Stimulated activated naive B cell treated with anti-CD40 and anti-IgM and Interleukin-4, amounts not matched to agents 10 μg/mL and 1 μg/mL and 100 μg/mL, for 72 hours (primary cell): ENCODE data around the gene CANX.

Experiments used
- ATAC-seq, 2 donors: fragments of 150-1000 bp; cut with Tn5 transposase; replicated peaks; 2 replicates each; pipeline ENCODE4 v1.10.0; 2021; ENCODE audit warnings: moderate library complexity in 1 of 2
- DNase-seq: peaks from one replicate; pipeline ENCODE4 v3.0.0; 2021
- H3K27ac Mint-ChIP-seq: one replicate; pipeline ENCODE4 v1.8.0; 2022; ENCODE audit warnings: mild to moderate bottlenecking, mixed read lengths
- H3K27me3 Mint-ChIP-seq, 2 donors: one replicate each; pipeline ENCODE4 v1.8.0; 2022; ENCODE audit warnings: mixed read lengths in 2 of 2
- H3K36me3 Mint-ChIP-seq, 2 donors: one replicate each; pipeline ENCODE4 v1.8.0; 2022; ENCODE audit warnings: mixed read lengths in 2 of 2, mild to moderate bottlenecking in 1 of 2
- H3K4me1 Mint-ChIP-seq, 2 donors: one replicate each; pipeline ENCODE4 v1.8.0; 2022; ENCODE audit warnings: mixed read lengths in 2 of 2, mild to moderate bottlenecking in 1 of 2
- H3K4me3 Mint-ChIP-seq, 2 donors: one replicate each; pipeline ENCODE4 v1.8.0; 2022; ENCODE audit warnings: mild to moderate bottlenecking in 2 of 2, mixed read lengths in 2 of 2, moderate library complexity in 1 of 2
- H3K9me3 Mint-ChIP-seq, 2 donors: one replicate each; pipeline ENCODE4 v1.8.0; 2022; ENCODE audit warnings: mixed read lengths in 2 of 2, mild to moderate bottlenecking in 1 of 2

Gene CANX

GRCh38 chr5:179768326-179769085 is 69.7 kb downstream of the CANX start:
- Mint-ChIP-seq H3K27me3 (no peaks in the 10 kb centered on the region), H3K27ac (peak overlapping the region; percentile 71), H3K4me1 (peaks cover 4 to 25% of the 10 kb centered on the region in 2 donors), H3K4me3 (no peak overlapping the region), H3K9me3 (no peaks in the 10 kb centered on the region), H3K36me3 (peaks cover 36 to 50% of the 10 kb centered on the region in 2 donors)
- DNase-seq (no peak), ATAC-seq (no peak)

- Mint-ChIP-seq H3K4me3 (no peak overlapping the region), H3K4me1 (peaks cover 2 to 17% of the 10 kb centered on the region in 2 donors), H3K9me3 (no peaks in the 10 kb centered on the region), H3K36me3 (peaks cover 41 to 56% of the 10 kb centered on the region in 2 donors), H3K27ac (no peak overlapping the region), H3K27me3 (no peaks in the 10 kb centered on the region)
- DNase-seq (no peak), ATAC-seq (no peak)
Observed at GRCh38 chr5:179769271-179769670, 70.5 kb downstream of the CANX start.

DNA sequence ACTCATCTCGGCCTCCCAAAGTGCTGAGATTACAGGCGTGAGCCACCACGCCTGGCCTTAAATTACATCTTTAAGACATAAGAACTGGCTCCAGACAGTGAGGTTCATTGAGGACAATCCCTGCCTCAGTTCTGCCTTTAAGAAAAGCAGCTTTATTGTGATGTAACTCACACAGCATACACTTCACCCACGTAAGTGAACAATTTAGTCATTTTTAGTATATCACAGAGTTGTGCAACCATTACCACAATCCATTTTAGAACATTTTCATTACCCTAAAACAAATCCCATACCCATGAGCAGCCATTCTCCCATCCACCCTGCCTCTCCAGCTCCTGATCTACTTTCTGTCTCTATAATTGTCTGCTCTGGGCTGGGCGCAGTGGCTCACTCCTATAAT is 71.0 kb downstream of the CANX start:
- ATAC-seq, result no peak
- Mint-ChIP-seq H3K9me3 (no peaks in the 10 kb centered on the region), H3K27me3 (no peaks in the 10 kb centered on the region), H3K4me3 (no peak overlapping the region), H3K36me3 (peaks cover 44 to 60% of the 10 kb centered on the region in 2 donors), H3K4me1 (peaks cover 2 to 16% of the 10 kb centered on the region in 2 donors), H3K27ac (peak overlapping the region; percentile 27)
- no peak for DNase-seq

DNA sequence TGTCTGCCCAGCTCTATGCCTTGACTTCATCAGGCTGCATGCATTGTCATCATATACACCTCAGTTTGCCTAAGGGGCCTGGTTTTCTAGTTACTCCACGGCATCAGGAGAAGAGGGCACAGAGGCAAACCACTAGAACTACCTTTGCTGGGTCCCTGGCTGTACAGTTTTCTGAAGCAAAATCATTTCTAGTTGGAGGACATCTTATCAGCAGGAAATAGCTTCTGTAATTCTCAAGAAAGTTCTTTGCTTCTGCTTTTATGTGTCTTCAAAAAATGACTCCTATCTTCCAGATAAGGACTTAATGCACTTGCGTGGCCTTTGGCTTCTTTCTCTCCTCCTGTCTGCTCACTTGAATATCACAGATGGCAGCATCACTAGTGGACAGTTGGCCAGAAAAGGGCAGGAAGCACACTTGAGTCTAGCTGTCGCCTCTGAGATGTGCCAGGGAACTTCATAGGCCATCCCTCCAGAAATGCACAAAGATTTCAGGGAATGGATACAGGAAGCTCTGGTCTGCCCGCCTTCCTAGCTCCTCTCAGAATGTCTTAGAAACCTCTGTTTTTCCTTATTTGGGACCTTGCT is 72.6 kb downstream of the CANX start:
- Mint-ChIP-seq H3K36me3 (peaks cover 38 to 60% of the 10 kb centered on the region in 2 donors), H3K27ac (no peak overlapping the region), H3K27me3 (no peaks in the 10 kb centered on the region), H3K9me3 (no peaks in the 10 kb centered on the region), H3K4me1 (peaks cover 2 to 5% of the 10 kb centered on the region in 2 donors), H3K4me3 (no peak overlapping the region)
- ATAC-seq, result no peak
- no peak for DNase-seq

GRCh38 chr5:179772351-179772750 is 73.6 kb downstream of the CANX start:
- Mint-ChIP-seq H3K4me3 (no peak overlapping the region), H3K4me1 (peaks cover 2 to 4% of the 10 kb centered on the region in 2 donors), H3K9me3 (no peaks in the 10 kb centered on the region), H3K36me3 (peaks cover 40 to 65% of the 10 kb centered on the region in 2 donors), H3K27me3 (no peaks in the 10 kb centered on the region), H3K27ac (no peak overlapping the region)
- DNase-seq (no peak), ATAC-seq (no peak)

DNA sequence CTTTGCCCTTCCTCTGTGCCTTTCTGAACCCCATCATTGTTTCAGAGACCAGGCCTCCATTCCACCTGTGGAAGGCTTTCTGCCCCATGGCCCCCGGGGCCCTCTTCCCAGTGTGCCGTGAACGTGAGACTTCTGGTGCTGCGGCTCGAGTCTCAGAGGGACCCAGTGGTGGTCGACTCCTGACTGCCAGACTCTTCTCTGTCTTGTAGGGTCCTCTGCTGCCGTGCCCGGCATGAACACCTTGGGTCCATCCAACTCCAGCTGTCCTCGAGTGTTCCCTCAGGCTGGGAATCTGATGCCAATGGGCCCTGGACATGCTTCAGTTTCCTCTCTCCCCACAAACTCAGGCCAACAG is 74.9 kb downstream of the CANX start:
- Mint-ChIP-seq H3K4me1 (peaks cover 2 to 6% of the 10 kb centered on the region in 2 donors), H3K27me3 (no peaks in the 10 kb centered on the region), H3K4me3 (no peak overlapping the region), H3K27ac (no peak overlapping the region), H3K36me3 (peaks cover 50 to 76% of the 10 kb centered on the region in 2 donors), H3K9me3 (no peaks in the 10 kb centered on the region)
- no peak for DNase-seq
- no peak for ATAC-seq

GRCh38 chr5:179774442-179774841 is 75.7 kb downstream of the CANX start:
- no peak for ATAC-seq
- no peak overlapping the region for H3K27ac Mint-ChIP-seq
- no peaks in the 10 kb centered on the region for H3K27me3 Mint-ChIP-seq
- DNase-seq, result no peak
- no peaks in the 10 kb centered on the region for H3K9me3 Mint-ChIP-seq
- H3K4me3 Mint-ChIP-seq, result no peak overlapping the region
- peaks cover 54 to 75% of the 10 kb centered on the region in 2 donors for H3K36me3 Mint-ChIP-seq
- H3K4me1 Mint-ChIP-seq, result peaks cover 0 to 6% of the 10 kb centered on the region in 2 donors

DNA sequence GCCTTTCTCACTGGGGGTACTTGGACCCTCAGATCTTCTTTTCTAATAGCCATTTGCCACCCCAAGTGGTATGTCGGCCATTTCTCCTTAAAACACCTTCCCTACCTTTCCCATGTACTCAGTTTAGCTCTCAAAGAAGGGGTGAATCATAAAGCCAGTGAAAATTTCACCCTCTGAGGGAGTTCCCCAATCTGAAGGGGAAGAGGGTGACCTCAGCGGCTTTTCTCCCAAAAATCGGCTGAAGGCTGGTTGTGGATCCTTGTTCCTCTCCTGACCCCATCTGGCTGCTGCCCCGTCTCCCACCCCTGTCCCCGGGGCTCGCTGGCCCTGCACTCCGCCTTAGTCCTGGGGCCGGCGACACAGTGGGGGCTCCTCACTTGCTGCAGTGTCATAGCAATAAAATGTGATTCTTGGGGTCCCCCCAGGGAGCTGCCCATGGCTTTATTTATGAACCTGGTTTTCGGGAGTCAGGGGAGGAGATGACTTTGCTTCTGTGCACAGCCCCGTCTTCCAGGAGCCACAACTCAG is 77.7 kb downstream of the CANX start:
- H3K27me3 Mint-ChIP-seq, result no peaks in the 10 kb centered on the region
- H3K36me3 Mint-ChIP-seq, result peaks cover 56 to 76% of the 10 kb centered on the region in 2 donors
- no peak for DNase-seq
- no peaks in the 10 kb centered on the region for H3K9me3 Mint-ChIP-seq
- no peak overlapping the region for H3K27ac Mint-ChIP-seq
- ATAC-seq, result no peak
- no peak overlapping the region for H3K4me3 Mint-ChIP-seq
- H3K4me1 Mint-ChIP-seq, result peaks cover 0 to 6% of the 10 kb centered on the region in 2 donors

DNA sequence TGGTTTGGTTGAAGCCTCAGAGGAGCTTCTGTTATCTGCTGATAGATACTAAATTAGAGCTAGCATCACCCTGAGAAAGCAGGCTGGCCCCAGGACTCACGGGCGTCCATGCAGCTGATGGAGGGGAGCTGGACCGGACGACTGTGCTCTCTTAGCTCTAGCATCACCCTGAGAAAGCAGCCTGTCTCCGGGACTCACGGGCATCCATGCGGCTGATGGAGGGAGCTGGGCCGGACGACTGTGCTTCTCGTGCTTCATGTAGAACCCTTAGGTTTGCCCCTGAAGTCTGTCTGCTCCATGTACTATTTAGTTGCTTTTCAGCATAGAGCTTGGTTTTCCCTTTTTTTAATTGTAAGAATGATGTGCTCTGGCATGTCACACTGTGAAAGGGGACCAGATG is 78.7 kb downstream of the CANX start:
- DNase-seq (no peak), ATAC-seq (no peak)
- Mint-ChIP-seq H3K9me3 (no peaks in the 10 kb centered on the region), H3K4me3 (no peak overlapping the region), H3K4me1 (peaks cover 0 to 6% of the 10 kb centered on the region in 2 donors), H3K27me3 (no peaks in the 10 kb centered on the region), H3K36me3 (peaks cover 54 to 75% of the 10 kb centered on the region in 2 donors), H3K27ac (no peak overlapping the region)

DNA sequence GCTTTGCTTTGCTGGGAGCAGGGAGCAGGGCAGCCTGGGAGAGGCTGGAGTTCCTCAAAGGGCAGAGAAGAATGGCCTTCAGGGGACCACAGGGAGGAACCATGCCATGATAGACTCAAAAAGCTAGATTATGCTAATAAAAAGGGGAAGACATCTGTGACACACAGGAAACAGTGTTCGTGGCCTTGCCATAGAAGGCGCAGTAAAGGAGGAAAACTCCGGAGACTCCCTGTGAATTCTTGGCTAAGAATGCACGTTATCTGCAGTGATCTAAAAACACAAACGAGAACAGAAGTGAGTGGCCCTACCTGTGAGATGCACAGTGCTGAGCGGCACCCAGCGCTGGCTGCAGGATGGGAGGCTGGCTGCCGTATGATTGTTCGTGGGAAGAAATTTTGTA is 79.1 kb downstream of the CANX start:
- H3K36me3 Mint-ChIP-seq, result peaks cover 50 to 74% of the 10 kb centered on the region in 2 donors
- no peaks in the 10 kb centered on the region for H3K27me3 Mint-ChIP-seq
- no peak overlapping the region for H3K4me3 Mint-ChIP-seq
- ATAC-seq, result no peak
- peaks cover 0 to 6% of the 10 kb centered on the region in 2 donors for H3K4me1 Mint-ChIP-seq
- no peak for DNase-seq
- H3K27ac Mint-ChIP-seq, result no peak overlapping the region
- no peaks in the 10 kb centered on the region for H3K9me3 Mint-ChIP-seq

DNA sequence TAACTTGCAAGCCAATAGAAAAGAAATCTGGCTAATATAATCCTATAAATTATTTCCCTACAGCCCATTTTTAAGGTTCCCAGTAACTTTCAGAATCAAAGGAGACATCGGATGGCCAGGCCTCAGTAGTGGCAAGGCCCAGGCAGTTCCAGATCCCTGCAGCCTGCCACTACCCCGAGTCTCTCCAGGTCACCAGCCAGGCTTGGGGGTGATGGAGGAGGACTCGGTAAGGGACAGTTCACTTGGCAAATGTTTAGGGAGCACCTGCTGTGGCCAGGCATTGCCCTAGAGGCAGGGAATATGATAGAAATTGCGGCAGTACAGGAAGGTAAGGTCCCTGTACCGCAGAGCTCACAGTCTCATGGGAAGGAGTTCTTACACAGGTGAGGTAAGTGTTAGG is 79.8 kb downstream of the CANX start:
- no peak for DNase-seq
- no peaks in the 10 kb centered on the region for H3K9me3 Mint-ChIP-seq
- peaks cover 45 to 69% of the 10 kb centered on the region in 2 donors for H3K36me3 Mint-ChIP-seq
- no peak overlapping the region for H3K27ac Mint-ChIP-seq
- peaks cover 0 to 6% of the 10 kb centered on the region in 2 donors for H3K4me1 Mint-ChIP-seq
- no peak for ATAC-seq
- no peaks in the 10 kb centered on the region for H3K27me3 Mint-ChIP-seq
- H3K4me3 Mint-ChIP-seq, result no peak overlapping the region

- H3K4me1 Mint-ChIP-seq, result peaks cover 0 to 6% of the 10 kb centered on the region in 2 donors
- ATAC-seq (no peak), DNase-seq (no peak)
- peak overlapping the region; percentile 59 for H3K27ac Mint-ChIP-seq
- no peaks in the 10 kb centered on the region for H3K9me3 Mint-ChIP-seq
- H3K36me3 Mint-ChIP-seq, result peaks cover 37 to 60% of the 10 kb centered on the region in 2 donors
- H3K4me3 Mint-ChIP-seq, result no peak overlapping the region
- no peaks in the 10 kb centered on the region for H3K27me3 Mint-ChIP-seq
Observed at GRCh38 chr5:179779826-179780225, 81.1 kb downstream of the CANX start.

DNA sequence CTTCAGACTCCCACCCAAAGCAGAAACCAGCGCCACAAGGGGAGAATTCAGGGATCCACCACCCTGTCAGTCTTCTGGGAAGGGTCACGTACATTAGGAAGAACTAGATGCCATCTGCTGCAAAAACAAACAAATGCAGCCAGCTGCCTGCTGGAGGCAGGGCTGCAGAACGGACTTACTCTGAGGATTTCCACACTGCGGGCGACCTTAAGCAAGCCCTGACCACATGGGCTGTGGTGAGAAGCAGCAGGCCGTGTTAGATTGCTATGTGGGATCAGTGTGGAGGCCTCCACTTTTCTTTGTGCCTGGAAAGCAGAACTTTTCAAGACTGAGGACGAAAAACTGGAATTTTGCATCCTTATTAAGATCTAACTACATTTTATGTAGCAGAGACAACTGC is 81.6 kb downstream of the CANX start:
- DNase-seq, result no peak
- H3K36me3 Mint-ChIP-seq, result peaks cover 37 to 60% of the 10 kb centered on the region in 2 donors
- peaks cover 0 to 6% of the 10 kb centered on the region in 2 donors for H3K4me1 Mint-ChIP-seq
- H3K27ac Mint-ChIP-seq, result no peak overlapping the region
- no peaks in the 10 kb centered on the region for H3K9me3 Mint-ChIP-seq
- H3K4me3 Mint-ChIP-seq, result no peak overlapping the region
- no peak for ATAC-seq
- no peaks in the 10 kb centered on the region for H3K27me3 Mint-ChIP-seq
